ENCODE data around the gene ROBO3.

ROBO3 gene

GRCh38 chr11:124893781-124894401 lies 28.7 kb downstream of the ROBO3 start:
- no peak for FAIRE-seq

- no peak for FAIRE-seq
Measured at GRCh38 chr11:124894606-124895430, 29.6 kb downstream of the ROBO3 start.

GRCh38 chr11:124895471-124895971 lies 30.3 kb downstream of the ROBO3 start:
- no peak for FAIRE-seq

- no peak for FAIRE-seq
Measured at GRCh38 chr11:124896071-124896750, 31.0 kb downstream of the ROBO3 start.

GRCh38 chr11:124896821-124897391 lies 31.7 kb downstream of the ROBO3 start:
- FAIRE-seq: no peak

- no peak for FAIRE-seq
Measured at GRCh38 chr11:124897674-124898262, 32.5 kb downstream of the ROBO3 start, which contains the start of gene ROBO4. TSS of gene ROBO4 (minus strand) at chr11:124897865. CDS start at chr11:124897795, 70 bp downstream.

GRCh38 chr11:124898263-124898680 lies 33.0 kb downstream of the ROBO3 start:
- no peak for FAIRE-seq

GRCh38 chr11:124898711-124899110 lies 33.5 kb downstream of the ROBO3 start:
- FAIRE-seq: no peak

GRCh38 chr11:124899383-124900145 lies 34.3 kb downstream of the ROBO3 start:
- no peak for FAIRE-seq

- FAIRE-seq: no peak
Measured at GRCh38 chr11:124900464-124900863, 35.2 kb downstream of the ROBO3 start.

GRCh38 chr11:124902616-124903015 lies 37.4 kb downstream of the ROBO3 start:
- peak; percentile 19 for FAIRE-seq

- FAIRE-seq: no peak
Measured at GRCh38 chr11:124915541-124916369, 50.5 kb downstream of the ROBO3 start.

- FAIRE-seq: no peak
Measured at GRCh38 chr11:124916370-124916710, 51.1 kb downstream of the ROBO3 start.

- FAIRE-seq: no peak
Measured at GRCh38 chr11:124917115-124917637, 51.9 kb downstream of the ROBO3 start.

- FAIRE-seq: no peak
Measured at GRCh38 chr11:124918950-124919349, 53.7 kb downstream of the ROBO3 start, which contains the start of gene HEPN1. TSS of gene HEPN1 (plus strand) at chr11:124919250.

GRCh38 chr11:124919898-124920297 lies 54.7 kb downstream of the ROBO3 start:
- FAIRE-seq: no peak

GRCh38 chr11:124920356-124920755 lies 55.1 kb downstream of the ROBO3 start:
- no peak for FAIRE-seq

- FAIRE-seq: no peak
Measured at GRCh38 chr11:124920870-124921609, 55.8 kb downstream of the ROBO3 start.

GRCh38 chr11:124922831-124923230 lies 57.6 kb downstream of the ROBO3 start:
- FAIRE-seq: no peak

GRCh38 chr11:124923296-124923695 lies 58.1 kb downstream of the ROBO3 start:
- FAIRE-seq: no peak
